AG04449 (cell line): ENCODE data around the gene APH1B.
"Not testable (repeated sequence)": the region's sequence is repeated elsewhere in the genome, so short reads cannot be mapped to it uniquely, and the experiment has no call there.

ENCODE experiments used
- CTCF ChIA-PET: fragments of 350-600 bp; formaldehyde crosslinking; extraction: SDS; loops from one replicate; lab custom pipeline; 2021; ENCODE audit warnings: antibody characterized with exemption; lab: Yijun Ruan, JAX
- POLR2A ChIA-PET: fragments of 400-600, 350-600 bp; formaldehyde crosslinking; extraction: SDS; loops from one replicate; lab custom pipeline; 2020; ENCODE audit warnings: antibody characterized with exemption, inconsistent platforms; lab: Yijun Ruan, JAX
- DNase-seq: peaks from one replicate; pipeline ENCODE4 v3.0.0-alpha.2; 2010; ENCODE audit warnings: low read depth, low spot score
- H3K4me3 ChIP-seq: 2 replicates; pipeline ENCODE4 v1.5.1; 2011; ENCODE audit warnings: low read depth, mild to moderate bottlenecking, control low read depth, low read length
- CTCF ChIP-seq: IDR thresholded peaks from one replicate; pipeline ENCODE4 v1.5.1; 2011; ENCODE audit warnings: mild to moderate bottlenecking, moderate library complexity, low read length, control low read depth, inconsistent platforms; ENCODE audit not compliant: insufficient read depth; ENCODE audit errors: missing control alignments

Gene APH1B

GRCh38 chr15:63313825-63314224 lies 36.4 kb downstream of the APH1B start:
- ChIA-PET POLR2A (no interaction called here), CTCF (interaction anchor here (0.8 to 1.8 kb wide), 4 partner anchors 23 to 110 kb away, joined by 3 to 5 read pairs (median 4); no protein-coding TSS in a partner anchor)
- no peak for TF ChIP-seq CTCF
- H3K4me3 ChIP-seq = no peak overlapping the region
- no peak for DNase-seq

GRCh38 chr15:63314409-63314808 lies 37.0 kb downstream of the APH1B start:
- CTCF ChIA-PET = interaction anchor here (1.1 kb wide), 1 partner anchor 25 kb away, joined by 3 read pairs; no protein-coding TSS in a partner anchor
- no peak for TF ChIP-seq CTCF
- no peak for DNase-seq
- no peak overlapping the region for H3K4me3 ChIP-seq
- POLR2A ChIA-PET = no interaction called here

- no peak for DNase-seq
- POLR2A ChIA-PET = no interaction called here
- H3K4me3 ChIP-seq = no peak overlapping the region
- CTCF ChIA-PET = interaction anchor here (0.6 kb wide), 1 partner anchor 16 kb away, joined by 3 read pairs; no protein-coding TSS in a partner anchor
- TF ChIP-seq CTCF = no peak
Observed at GRCh38 chr15:63318344-63318743, 40.9 kb downstream of the APH1B start.

- TF ChIP-seq CTCF = no peak
- no peak for DNase-seq
- ChIA-PET POLR2A (no interaction called here), CTCF (interaction anchor here (0.6 to 1.2 kb wide), 3 partner anchors 13 to 30 kb away, joined by 3 read pairs; no protein-coding TSS in a partner anchor)
- no peak overlapping the region for H3K4me3 ChIP-seq
Observed at GRCh38 chr15:63319065-63319464, 41.7 kb downstream of the APH1B start.

- DNase-seq, POLR2A ChIA-PET, H3K4me3 ChIP-seq: not testable (repeated sequence)
- CTCF ChIA-PET = interaction anchor here (1.2 kb wide), 1 partner anchor 31 kb away, joined by 3 read pairs; no protein-coding TSS in a partner anchor
Observed at GRCh38 chr15:63320446-63320845, 43.0 kb downstream of the APH1B start.

GRCh38 chr15:63320981-63321380 lies 43.6 kb downstream of the APH1B start:
- CTCF ChIA-PET, POLR2A ChIA-PET, H3K4me3 ChIP-seq, DNase-seq: not testable (repeated sequence)

GRCh38 chr15:63321462-63321861 lies 44.1 kb downstream of the APH1B start:
- no peak for TF ChIP-seq CTCF
- POLR2A ChIA-PET = no interaction called here
- H3K4me3 ChIP-seq = no peak overlapping the region
- DNase-seq = no peak
- CTCF ChIA-PET = no interaction called here
